Ishikawa (cell line): ENCODE results near the gene GPR148.

Experiments used
- CREB1 ChIP-seq: IDR thresholded peaks from 2 replicates; pipeline ENCODE4 v1.6.1; 2012; ENCODE audit warnings: low read depth
- EP300 ChIP-seq: IDR thresholded peaks from 2 replicates; pipeline ENCODE4 v1.6.1; 2012; ENCODE audit warnings: borderline replicate concordance
- FOXM1 ChIP-seq: IDR thresholded peaks from 2 replicates; pipeline ENCODE4 v1.6.1; 2012; ENCODE audit warnings: low read depth, borderline replicate concordance
- MAX ChIP-seq: IDR thresholded peaks from 2 replicates; pipeline ENCODE4 v1.6.1; 2012
- TAF1 ChIP-seq: IDR thresholded peaks from 2 replicates; pipeline ENCODE4 v1.6.1; 2012; ENCODE audit warnings: low read depth, mild to moderate bottlenecking
- YY1 ChIP-seq: IDR thresholded peaks from 2 replicates; pipeline ENCODE4 v1.6.1; 2012; ENCODE audit warnings: low read depth
- ZBTB7A ChIP-seq: IDR thresholded peaks from 2 replicates; pipeline ENCODE4 v1.6.1; 2012; ENCODE audit warnings: low read depth
- TF ChIP-seq, protein P1 (sequence below): IDR thresholded peaks from 2 replicates; pipeline ENCODE4 v1.6.1; 2012
- TF ChIP-seq, protein P2 (sequence below): IDR thresholded peaks from 2 replicates; pipeline ENCODE4 v1.6.1; 2012; ENCODE audit warnings: low read depth, mild to moderate bottlenecking

DNA sequence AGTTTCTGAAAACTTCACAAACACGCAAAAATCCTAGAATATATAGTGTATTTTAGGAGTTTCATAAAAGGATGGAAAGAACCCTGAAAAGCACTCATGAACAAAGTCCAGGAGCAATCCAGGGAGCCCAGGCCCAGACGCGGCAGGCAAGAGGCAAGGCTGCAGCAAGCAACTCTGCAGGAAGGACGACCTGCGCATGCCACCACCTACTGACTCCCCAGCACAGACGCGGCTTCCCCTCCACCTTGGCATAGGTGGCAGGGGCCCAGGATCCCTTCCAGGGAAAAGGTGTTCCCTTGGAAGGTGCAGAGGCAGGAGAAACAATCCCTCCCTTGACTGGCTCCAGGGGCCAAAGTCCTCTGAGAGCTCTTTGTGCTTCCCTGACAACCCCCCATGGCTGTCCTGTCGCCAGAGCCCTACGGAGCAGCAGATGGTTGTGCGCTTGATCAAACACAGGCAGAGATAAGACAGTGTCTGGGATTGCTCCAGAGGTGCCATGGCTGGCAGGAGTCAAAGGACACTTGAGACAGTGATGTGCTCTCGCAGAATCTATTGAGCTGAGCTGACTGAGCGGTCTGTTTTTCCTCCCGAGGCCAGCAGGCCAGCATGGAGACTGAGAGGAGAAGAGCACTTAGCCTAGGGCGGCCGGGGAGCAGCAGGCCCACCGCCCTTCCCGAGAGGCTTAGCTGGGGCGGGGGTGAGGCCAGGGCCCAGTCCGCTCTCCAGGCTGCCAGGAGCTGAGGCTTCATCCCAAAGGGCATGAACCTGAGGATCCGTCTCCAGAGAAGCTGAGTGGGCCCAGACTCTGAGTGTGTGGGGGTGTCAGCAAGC is 15.6 kb downstream of the GPR148 start:
- TF ChIP-seq ZBTB7A: no peak
- no peak for TF ChIP-seq FOXM1
- no peak for TF ChIP-seq YY1
- TF ChIP-seq EP300: no peak
- TF ChIP-seq CREB1: no peak
- no peak for TF ChIP-seq TAF1
- TF ChIP-seq, protein P1, sequence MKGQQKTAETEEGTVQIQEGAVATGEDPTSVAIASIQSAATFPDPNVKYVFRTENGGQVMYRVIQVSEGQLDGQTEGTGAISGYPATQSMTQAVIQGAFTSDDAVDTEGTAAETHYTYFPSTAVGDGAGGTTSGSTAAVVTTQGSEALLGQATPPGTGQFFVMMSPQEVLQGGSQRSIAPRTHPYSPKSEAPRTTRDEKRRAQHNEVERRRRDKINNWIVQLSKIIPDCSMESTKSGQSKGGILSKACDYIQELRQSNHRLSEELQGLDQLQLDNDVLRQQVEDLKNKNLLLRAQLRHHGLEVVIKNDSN: no peak
- TF ChIP-seq, protein P2, sequence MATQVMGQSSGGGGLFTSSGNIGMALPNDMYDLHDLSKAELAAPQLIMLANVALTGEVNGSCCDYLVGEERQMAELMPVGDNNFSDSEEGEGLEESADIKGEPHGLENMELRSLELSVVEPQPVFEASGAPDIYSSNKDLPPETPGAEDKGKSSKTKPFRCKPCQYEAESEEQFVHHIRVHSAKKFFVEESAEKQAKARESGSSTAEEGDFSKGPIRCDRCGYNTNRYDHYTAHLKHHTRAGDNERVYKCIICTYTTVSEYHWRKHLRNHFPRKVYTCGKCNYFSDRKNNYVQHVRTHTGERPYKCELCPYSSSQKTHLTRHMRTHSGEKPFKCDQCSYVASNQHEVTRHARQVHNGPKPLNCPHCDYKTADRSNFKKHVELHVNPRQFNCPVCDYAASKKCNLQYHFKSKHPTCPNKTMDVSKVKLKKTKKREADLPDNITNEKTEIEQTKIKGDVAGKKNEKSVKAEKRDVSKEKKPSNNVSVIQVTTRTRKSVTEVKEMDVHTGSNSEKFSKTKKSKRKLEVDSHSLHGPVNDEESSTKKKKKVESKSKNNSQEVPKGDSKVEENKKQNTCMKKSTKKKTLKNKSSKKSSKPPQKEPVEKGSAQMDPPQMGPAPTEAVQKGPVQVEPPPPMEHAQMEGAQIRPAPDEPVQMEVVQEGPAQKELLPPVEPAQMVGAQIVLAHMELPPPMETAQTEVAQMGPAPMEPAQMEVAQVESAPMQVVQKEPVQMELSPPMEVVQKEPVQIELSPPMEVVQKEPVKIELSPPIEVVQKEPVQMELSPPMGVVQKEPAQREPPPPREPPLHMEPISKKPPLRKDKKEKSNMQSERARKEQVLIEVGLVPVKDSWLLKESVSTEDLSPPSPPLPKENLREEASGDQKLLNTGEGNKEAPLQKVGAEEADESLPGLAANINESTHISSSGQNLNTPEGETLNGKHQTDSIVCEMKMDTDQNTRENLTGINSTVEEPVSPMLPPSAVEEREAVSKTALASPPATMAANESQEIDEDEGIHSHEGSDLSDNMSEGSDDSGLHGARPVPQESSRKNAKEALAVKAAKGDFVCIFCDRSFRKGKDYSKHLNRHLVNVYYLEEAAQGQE: no peak
- TF ChIP-seq MAX: no peak
